Activated CD8-positive, alpha-beta T cell treated with anti-CD3 and anti-CD28 coated beads for 36 hours (primary cell): Measurements from ENCODE around the gene XPO6. TPM values are rescaled to one million over a fixed set of nuclear protein-coding genes. Genes with fewer than 3 reads are reported as not detected.

Experiments used
- ATAC-seq: fragments of 200-7000 bp; cut with Tn5 transposase; one replicate; pipeline ENCODE4 v1.10.0; 2021; ENCODE audit warnings: mild to moderate bottlenecking, moderate library complexity
- CTCF ChIA-PET: fragments of 350-600 bp; sonication (Branson Sonifier 250); formaldehyde crosslinking; loops from one replicate; lab custom pipeline; 2021; ENCODE audit warnings: antibody characterized with exemption; lab: Charles Lee
- POLR2A ChIA-PET: fragments of 350-600 bp; sonication (Branson Sonifier 250); formaldehyde crosslinking; loops from one replicate; lab custom pipeline; 2021; ENCODE audit warnings: antibody characterized with exemption; lab: Charles Lee
- DNase-seq: peaks from one replicate; pipeline ENCODE4 v3.0.0-alpha.2; 2020
- H3K27ac Mint-ChIP-seq: one replicate; pipeline ENCODE4 v1.8.0; 2021; ENCODE audit warnings: mild to moderate bottlenecking, mixed read lengths
- H3K27me3 Mint-ChIP-seq: one replicate; pipeline ENCODE4 v1.8.0; 2021; ENCODE audit warnings: mixed read lengths
- H3K36me3 Mint-ChIP-seq: one replicate; pipeline ENCODE4 v1.8.0; 2021; ENCODE audit warnings: low read depth, mixed read lengths
- H3K4me1 Mint-ChIP-seq: one replicate; pipeline ENCODE4 v1.8.0; 2021; ENCODE audit warnings: low read depth, mixed read lengths
- H3K4me3 Mint-ChIP-seq: one replicate; pipeline ENCODE4 v1.8.0; 2021; ENCODE audit warnings: mild to moderate bottlenecking, moderate library complexity, mixed read lengths
- H3K9me3 Mint-ChIP-seq: one replicate; pipeline ENCODE4 v1.8.0; 2021; ENCODE audit warnings: mixed read lengths
- intact Hi-C: fragments of 100-400 bp; cut with micrococcal nuclease; formaldehyde crosslinking; loops from one replicate; pipeline ENCODE4 v1.10.0; 2022
- total RNA-seq, 2 experiments: library from RNA; stranded (reverse); gene quantifications; one replicate each; pipeline ENCODE4 v1.2.3, GENCODE V29; 2021
- TF ChIP-seq, protein P1 (sequence below): fragments of 200-600 bp; IDR thresholded peaks from one replicate; pipeline ENCODE4 v1.8.0; 2022; ENCODE audit warnings: antibody characterized with exemption, mild to moderate bottlenecking

Gene XPO6
- total RNA-seq, 2 experiments from 2014 or later: 250 to 253 TPM

GRCh38 chr16:28156056-28156680 is 55.6 kb downstream of the XPO6 start:
- Mint-ChIP-seq H3K27me3 (no peaks in the 10 kb centered on the region), H3K36me3 (peaks cover 55% of the 10 kb centered on the region), H3K9me3 (no peaks in the 10 kb centered on the region), H3K4me3 (no peak overlapping the region), H3K27ac (peak overlapping the region; percentile 57), H3K4me1 (peaks cover 61% of the 10 kb centered on the region)
- DNase-seq: no peak
- no peak for ATAC-seq
- intact Hi-C loops: no loop called here
- TF ChIP-seq, protein P1, sequence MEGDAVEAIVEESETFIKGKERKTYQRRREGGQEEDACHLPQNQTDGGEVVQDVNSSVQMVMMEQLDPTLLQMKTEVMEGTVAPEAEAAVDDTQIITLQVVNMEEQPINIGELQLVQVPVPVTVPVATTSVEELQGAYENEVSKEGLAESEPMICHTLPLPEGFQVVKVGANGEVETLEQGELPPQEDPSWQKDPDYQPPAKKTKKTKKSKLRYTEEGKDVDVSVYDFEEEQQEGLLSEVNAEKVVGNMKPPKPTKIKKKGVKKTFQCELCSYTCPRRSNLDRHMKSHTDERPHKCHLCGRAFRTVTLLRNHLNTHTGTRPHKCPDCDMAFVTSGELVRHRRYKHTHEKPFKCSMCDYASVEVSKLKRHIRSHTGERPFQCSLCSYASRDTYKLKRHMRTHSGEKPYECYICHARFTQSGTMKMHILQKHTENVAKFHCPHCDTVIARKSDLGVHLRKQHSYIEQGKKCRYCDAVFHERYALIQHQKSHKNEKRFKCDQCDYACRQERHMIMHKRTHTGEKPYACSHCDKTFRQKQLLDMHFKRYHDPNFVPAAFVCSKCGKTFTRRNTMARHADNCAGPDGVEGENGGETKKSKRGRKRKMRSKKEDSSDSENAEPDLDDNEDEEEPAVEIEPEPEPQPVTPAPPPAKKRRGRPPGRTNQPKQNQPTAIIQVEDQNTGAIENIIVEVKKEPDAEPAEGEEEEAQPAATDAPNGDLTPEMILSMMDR: no peak
- POLR2A ChIA-PET: interaction anchor here (0.6 kb wide), 1 partner anchor 16 kb away, joined by 4 read pairs; no protein-coding TSS in a partner anchor
- CTCF ChIA-PET: interaction anchor here (3.3 kb wide), 1 partner anchor 62 kb away, joined by 16 read pairs; no protein-coding TSS in a partner anchor

GRCh38 chr16:28155293-28155692 is 56.5 kb downstream of the XPO6 start:
- DNase-seq (no peak), ATAC-seq (no peak)
- peaks cover 58% of the 10 kb centered on the region for H3K36me3 Mint-ChIP-seq
- intact Hi-C loops: no loop called here
- no peaks in the 10 kb centered on the region for H3K27me3 Mint-ChIP-seq
- peaks cover 63% of the 10 kb centered on the region for H3K4me1 Mint-ChIP-seq
- POLR2A ChIA-PET: interaction anchor here (1.0 to 2.9 kb wide), 2 partner anchors 11 to 13 kb away, joined by 4 to 9 read pairs; no protein-coding TSS in a partner anchor
- TF ChIP-seq, protein P1: no peak
- H3K9me3 Mint-ChIP-seq: no peaks in the 10 kb centered on the region
- CTCF ChIA-PET: interaction anchor here (0.6 to 3.3 kb wide), 7 partner anchors 9 to 62 kb away, joined by 3 to 16 read pairs (median 4); no protein-coding TSS in a partner anchor
- H3K27ac Mint-ChIP-seq: peak overlapping the region; percentile 55
- H3K4me3 Mint-ChIP-seq: no peak overlapping the region

- DNase-seq: no peak
- TF ChIP-seq, protein P1: no peak
- ChIA-PET CTCF (interaction anchor here (1.3 to 1.8 kb wide), 3 partner anchors 9 to 61 kb away, joined by 3 to 6 read pairs (median 4); no protein-coding TSS in a partner anchor), POLR2A (interaction anchor here (1.1 to 1.7 kb wide), 3 partner anchors 8 to 62 kb away, joined by 3 to 6 read pairs (median 4); no protein-coding TSS in a partner anchor)
- intact Hi-C loops: no loop called here
- Mint-ChIP-seq H3K36me3 (peaks cover 76% of the 10 kb centered on the region), H3K4me1 (peaks cover 73% of the 10 kb centered on the region), H3K9me3 (no peaks in the 10 kb centered on the region), H3K4me3 (no peak overlapping the region), H3K27ac (peak overlapping the region; percentile 62), H3K27me3 (no peaks in the 10 kb centered on the region)
- ATAC-seq: no peak
Observed at GRCh38 chr16:28151180-28151579, 60.6 kb downstream of the XPO6 start.

- intact Hi-C loops: no loop called here
- Mint-ChIP-seq H3K4me1 (peaks cover 72% of the 10 kb centered on the region), H3K27me3 (no peaks in the 10 kb centered on the region), H3K27ac (peak overlapping the region; percentile 77), H3K4me3 (no peak overlapping the region), H3K36me3 (peaks cover 74% of the 10 kb centered on the region), H3K9me3 (no peaks in the 10 kb centered on the region)
- POLR2A ChIA-PET: interaction anchor here (0.7 to 1.7 kb wide), 8 partner anchors 14 to 63 kb away, joined by 3 to 6 read pairs (median 4); partner anchors contain the start of gene XPO6
- TF ChIP-seq, protein P1: no peak
- CTCF ChIA-PET: interaction anchor here (0.8 to 1.8 kb wide), 4 partner anchors 15 to 68 kb away, joined by 3 to 6 read pairs (median 3); no protein-coding TSS in a partner anchor
- peak; percentile 44 for DNase-seq
- peak; percentile 59 for ATAC-seq
Observed at GRCh38 chr16:28149011-28149888, 62.5 kb downstream of the XPO6 start.
